Glutamatergic neuron (in vitro differentiated cells): Measurements from ENCODE around the gene ANGPTL8. TPM values are rescaled to one million over a fixed set of nuclear protein-coding genes. Genes with fewer than 3 reads are reported as not detected.

Experiments used
- DNase-seq: peaks from one replicate; pipeline ENCODE4 v3.0.0; 2022
- H3K27ac Mint-ChIP-seq: one replicate; pipeline ENCODE4 v1.8.0; 2020; ENCODE audit warnings: mild to moderate bottlenecking, mixed read lengths, inconsistent platforms; ENCODE audit not compliant: unreplicated experiment
- H3K27me3 Mint-ChIP-seq: one replicate; pipeline ENCODE4 v1.8.0; 2020; ENCODE audit warnings: mild to moderate bottlenecking, moderate library complexity, mixed read lengths, inconsistent platforms; ENCODE audit not compliant: unreplicated experiment
- H3K36me3 Mint-ChIP-seq: one replicate; pipeline ENCODE4 v1.8.0; 2020; ENCODE audit warnings: mild to moderate bottlenecking, mixed read lengths, inconsistent platforms; ENCODE audit not compliant: unreplicated experiment
- H3K4me1 Mint-ChIP-seq: one replicate; pipeline ENCODE4 v1.8.0; 2020; ENCODE audit warnings: mild to moderate bottlenecking, low read depth, mixed read lengths, inconsistent platforms; ENCODE audit not compliant: unreplicated experiment
- H3K4me3 Mint-ChIP-seq: one replicate; pipeline ENCODE4 v1.8.0; 2020; ENCODE audit warnings: mild to moderate bottlenecking, mixed read lengths, inconsistent platforms; ENCODE audit not compliant: unreplicated experiment
- H3K9me3 Mint-ChIP-seq: one replicate; pipeline ENCODE4 v1.8.0; 2020; ENCODE audit warnings: mild to moderate bottlenecking, moderate library complexity, mixed read lengths, inconsistent platforms; ENCODE audit not compliant: unreplicated experiment
- total RNA-seq: library from RNA; stranded (reverse); fragmentation: NEBNext Ultra II Directional; extraction: Animal tissue kit (Norgen Biotek cat#: 25700); gene quantifications from one replicate; pipeline ENCODE4 v1.2.1, GENCODE V29; 2021; ENCODE audit not compliant: unreplicated experiment
- TF ChIP-seq, protein P1 (sequence below): fragments of 200-600 bp; sonication (generic); IDR thresholded peaks from one replicate; pipeline ENCODE4 v1.5.0; 2021; ENCODE audit not compliant: partially characterized antibody, unreplicated experiment

The ANGPTL8 gene
- total RNA-seq, 1 donor from 2014 or later, result not detected

GRCh38 chr19:11284515-11284914, 45.1 kb downstream of the ANGPTL8 start:
- Mint-ChIP-seq H3K9me3 (peaks cover 4% of the 10 kb centered on the region), H3K27me3 (peaks cover 2% of the 10 kb centered on the region), H3K4me3 (no peak overlapping the region), H3K27ac (no peak overlapping the region), H3K4me1 (no peaks in the 10 kb centered on the region), H3K36me3 (no peaks in the 10 kb centered on the region)
- no peak for DNase-seq
- TF ChIP-seq, protein P1, sequence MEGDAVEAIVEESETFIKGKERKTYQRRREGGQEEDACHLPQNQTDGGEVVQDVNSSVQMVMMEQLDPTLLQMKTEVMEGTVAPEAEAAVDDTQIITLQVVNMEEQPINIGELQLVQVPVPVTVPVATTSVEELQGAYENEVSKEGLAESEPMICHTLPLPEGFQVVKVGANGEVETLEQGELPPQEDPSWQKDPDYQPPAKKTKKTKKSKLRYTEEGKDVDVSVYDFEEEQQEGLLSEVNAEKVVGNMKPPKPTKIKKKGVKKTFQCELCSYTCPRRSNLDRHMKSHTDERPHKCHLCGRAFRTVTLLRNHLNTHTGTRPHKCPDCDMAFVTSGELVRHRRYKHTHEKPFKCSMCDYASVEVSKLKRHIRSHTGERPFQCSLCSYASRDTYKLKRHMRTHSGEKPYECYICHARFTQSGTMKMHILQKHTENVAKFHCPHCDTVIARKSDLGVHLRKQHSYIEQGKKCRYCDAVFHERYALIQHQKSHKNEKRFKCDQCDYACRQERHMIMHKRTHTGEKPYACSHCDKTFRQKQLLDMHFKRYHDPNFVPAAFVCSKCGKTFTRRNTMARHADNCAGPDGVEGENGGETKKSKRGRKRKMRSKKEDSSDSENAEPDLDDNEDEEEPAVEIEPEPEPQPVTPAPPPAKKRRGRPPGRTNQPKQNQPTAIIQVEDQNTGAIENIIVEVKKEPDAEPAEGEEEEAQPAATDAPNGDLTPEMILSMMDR, result no peak

GRCh38 chr19:11286312-11286974, 47.0 kb downstream of the ANGPTL8 start:
- Mint-ChIP-seq H3K27ac (no peak overlapping the region), H3K36me3 (no peaks in the 10 kb centered on the region), H3K4me1 (no peaks in the 10 kb centered on the region), H3K4me3 (no peak overlapping the region), H3K9me3 (peaks cover 2% of the 10 kb centered on the region), H3K27me3 (peaks cover 2% of the 10 kb centered on the region)
- no peak for DNase-seq
- TF ChIP-seq, protein P1, result no peak

DNA sequence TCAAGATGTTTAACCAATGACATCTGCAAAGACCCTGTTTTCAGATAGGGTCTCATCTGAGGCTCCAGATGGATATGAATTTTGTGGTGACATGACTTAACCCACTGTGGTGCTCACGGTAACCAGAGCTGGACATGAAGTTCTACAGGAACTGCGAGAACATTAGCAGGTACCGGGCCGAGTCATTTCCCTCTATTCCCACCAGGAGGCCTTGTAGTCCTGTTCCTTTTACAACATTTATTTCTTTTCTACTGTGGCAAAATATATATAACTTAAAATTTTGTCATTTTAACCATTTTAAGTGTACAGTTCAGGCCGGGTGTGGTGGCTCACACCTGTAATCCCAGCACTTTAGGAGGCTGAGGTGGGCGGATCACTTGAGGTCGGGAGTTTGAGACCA, 48.9 kb downstream of the ANGPTL8 start:
- TF ChIP-seq, protein P1, result no peak
- DNase-seq, result peak; percentile 23
- no peak overlapping the region for H3K27ac Mint-ChIP-seq
- no peaks in the 10 kb centered on the region for H3K9me3 Mint-ChIP-seq
- no peaks in the 10 kb centered on the region for H3K36me3 Mint-ChIP-seq
- H3K27me3 Mint-ChIP-seq, result no peaks in the 10 kb centered on the region
- H3K4me3 Mint-ChIP-seq, result no peak overlapping the region
- no peaks in the 10 kb centered on the region for H3K4me1 Mint-ChIP-seq

GRCh38 chr19:11290256-11290655, 50.8 kb downstream of the ANGPTL8 start:
- TF ChIP-seq, protein P1, result no peak
- peaks cover 4% of the 10 kb centered on the region for H3K4me1 Mint-ChIP-seq
- no peak overlapping the region for H3K4me3 Mint-ChIP-seq
- H3K36me3 Mint-ChIP-seq, result no peaks in the 10 kb centered on the region
- no peak overlapping the region for H3K27ac Mint-ChIP-seq
- DNase-seq, result no peak
- H3K9me3 Mint-ChIP-seq, result peaks cover 3% of the 10 kb centered on the region
- no peaks in the 10 kb centered on the region for H3K27me3 Mint-ChIP-seq

DNA sequence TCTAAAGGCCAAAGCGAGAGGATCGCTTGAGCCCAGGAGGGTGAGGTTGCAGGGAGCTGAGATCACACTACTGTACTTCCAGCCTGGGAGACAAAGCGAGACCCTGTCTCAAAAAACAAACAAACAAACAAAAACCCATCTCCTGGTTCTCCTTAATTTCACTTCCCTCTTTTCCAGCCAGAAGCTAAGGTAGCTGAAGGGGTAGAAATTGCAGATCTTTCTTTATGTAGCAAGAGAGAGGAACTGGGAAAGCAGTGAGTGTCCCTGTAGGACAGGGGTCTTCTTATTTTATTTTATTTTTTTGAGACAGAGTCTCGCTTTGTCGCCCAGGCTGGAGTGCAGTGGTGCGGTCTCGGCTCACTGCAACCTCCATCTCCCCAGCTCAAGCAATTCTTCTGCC, 52.0 kb downstream of the ANGPTL8 start:
- Mint-ChIP-seq H3K9me3 (peaks cover 3% of the 10 kb centered on the region), H3K36me3 (no peaks in the 10 kb centered on the region), H3K4me1 (peaks cover 4% of the 10 kb centered on the region), H3K4me3 (no peak overlapping the region), H3K27me3 (peaks cover 2% of the 10 kb centered on the region), H3K27ac (no peak overlapping the region)
- DNase-seq, result no peak
- TF ChIP-seq, protein P1, result no peak
